Left colon (tissue), 2 donors: ENCODE measurements around the gene SPACA9. TPM values are rescaled to one million over a fixed set of nuclear protein-coding genes. Genes with fewer than 3 reads are reported as not detected.

Experiments
- ATAC-seq: fragments of 200-7000 bp; cut with Tn5 transposase; one replicate; pipeline ENCODE4 v1.9.1; 2020; ENCODE audit warnings: mild to moderate bottlenecking, moderate library complexity
- DNase-seq, 2 donors: peaks; one replicate each; pipeline ENCODE4 v3.0.0-alpha.2; 2020
- intact Hi-C, 2 donors: fragments of 100-400 bp; cut with DNase I in 1 of 2; cut with micrococcal nuclease in 1 of 2; formaldehyde crosslinking; loops; one replicate each; pipeline versions ENCODE4 v1.11.2 to v1.14.0; 2022; cut with DNase I, micrococcal nuclease
- total RNA-seq, 2 donors: library from RNA; stranded (reverse); fragmentation: NEBNext Ultra II Directional; extraction: Animal tissue kit (Norgen Biotek cat#: 25700); gene quantifications; one replicate each; pipeline ENCODE4 v1.2.1, GENCODE V29; 2021
- donor health status: DM: no; HTN: no; CAD: no.
- donor health status: DM: yes; HTN: yes; CAD: no.

The SPACA9 gene
- total RNA-seq, 2 donors from 2014 or later: 1.2 to 2.6 TPM

DNA sequence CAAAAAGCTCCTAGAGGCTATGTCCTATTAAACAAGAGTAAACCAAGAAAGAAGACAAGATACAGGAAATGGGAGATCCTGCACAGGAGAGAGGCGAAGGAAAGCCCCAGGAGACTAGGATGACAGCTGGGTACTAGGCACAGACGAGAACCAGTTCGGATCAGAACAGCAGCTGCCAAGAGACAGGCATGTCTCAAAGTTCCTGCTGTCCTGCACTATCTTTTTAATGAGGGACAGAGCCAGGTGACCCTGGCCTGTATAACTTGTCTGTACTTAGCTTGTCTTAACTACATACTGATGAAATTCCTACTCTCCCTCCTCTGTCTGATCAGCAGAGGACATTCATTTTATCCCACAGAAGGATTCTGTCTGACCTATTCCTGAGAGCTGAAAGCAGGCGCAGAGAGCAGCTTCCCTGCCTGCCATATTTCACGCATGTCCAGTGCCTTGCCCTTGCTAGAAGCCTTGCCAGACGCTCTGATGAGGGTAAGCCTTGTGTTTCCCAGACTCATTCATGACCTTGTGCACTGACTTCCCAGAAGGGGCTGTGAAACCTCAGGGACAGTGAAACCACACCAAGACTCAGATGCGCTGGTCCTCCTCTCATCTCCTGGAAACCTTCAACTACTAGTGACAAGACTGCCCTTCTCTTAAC, 41.0 kb downstream of the SPACA9 start:
- intact Hi-C loops: loop anchor here in 1 of 2 donors (10.0 kb wide), 1 partner anchor 235 kb away; no protein-coding TSS in a partner anchor
- DNase-seq (no peak), ATAC-seq (no peak)

DNA sequence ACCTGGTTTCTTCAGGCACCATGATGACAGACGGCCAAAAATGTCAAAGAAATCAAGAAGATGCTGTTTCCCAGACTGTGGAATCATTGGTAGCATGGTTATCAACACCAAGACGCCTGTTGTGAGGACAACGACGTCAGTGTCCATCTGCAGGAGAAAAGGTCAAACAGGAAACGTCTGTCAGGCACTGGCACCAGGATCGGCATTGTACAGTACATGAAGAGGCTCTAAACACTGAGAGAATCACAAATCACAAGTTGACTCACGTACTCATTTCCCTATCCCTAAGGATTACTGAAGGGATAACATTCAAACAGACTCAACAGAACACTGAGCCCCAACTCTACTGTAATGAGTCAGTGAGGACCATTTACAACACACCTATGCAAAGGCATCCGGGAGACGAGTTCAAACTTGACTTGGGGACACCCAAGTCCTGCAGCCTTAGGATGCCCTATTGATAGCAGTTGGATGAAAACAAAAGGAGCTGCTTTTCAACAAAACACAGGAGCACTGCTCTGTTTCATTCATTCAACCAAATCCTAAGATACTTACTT, 44.7 kb downstream of the SPACA9 start:
- intact Hi-C loops: no loop called here
- ATAC-seq: no peak
- DNase-seq: no peak

DNA sequence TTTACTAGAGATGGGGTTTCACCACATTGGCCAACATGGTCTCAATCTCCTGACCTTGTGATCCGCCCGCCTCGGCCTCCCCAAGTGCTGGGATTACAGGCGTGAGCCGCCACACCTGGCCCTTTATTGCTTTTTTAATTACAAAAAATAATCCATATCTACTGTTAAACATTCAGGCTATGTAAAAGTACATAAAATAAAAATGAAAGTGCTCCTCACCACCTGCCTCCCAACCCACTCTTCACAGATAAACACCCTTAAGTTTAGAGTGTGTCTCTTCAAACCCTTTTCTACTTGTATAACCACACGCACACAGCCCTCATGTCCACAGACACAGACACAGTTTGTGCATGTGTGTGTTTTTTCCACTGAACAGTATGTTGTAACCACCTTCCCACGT, 49.0 kb downstream of the SPACA9 start:
- DNase-seq (peak in 1 of 2 donors; percentile 21), ATAC-seq (peak; percentile 80)
- intact Hi-C loops: no loop called here

DNA sequence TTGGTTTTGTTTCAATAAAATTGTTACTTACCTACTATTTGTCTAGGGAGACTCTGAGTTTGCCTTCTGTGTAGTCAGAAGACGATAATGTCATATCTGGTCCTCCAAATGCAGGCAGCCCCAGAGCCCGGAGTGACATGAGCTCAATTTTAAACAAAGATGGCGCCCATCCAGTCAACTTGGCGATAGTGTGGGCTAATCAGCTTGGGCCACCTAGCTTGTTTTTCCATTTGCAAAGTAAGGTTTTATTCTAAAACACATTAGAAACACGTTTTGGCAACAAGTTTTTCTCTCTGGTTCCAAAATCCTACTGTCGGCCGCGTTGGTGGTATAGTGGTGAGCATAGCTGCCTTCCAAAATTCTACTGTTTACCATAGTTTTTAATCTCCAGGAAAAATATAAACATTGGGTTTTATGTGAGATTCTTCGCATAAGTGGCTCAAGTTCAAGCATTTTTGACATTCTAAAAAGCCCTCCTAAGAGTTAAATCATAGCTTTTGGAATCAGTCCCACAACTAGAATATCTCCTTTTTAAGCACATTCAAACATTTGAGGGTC, 52.6 kb downstream of the SPACA9 start:
- DNase-seq: no peak
- ATAC-seq: no peak
- intact Hi-C loops: no loop called here

DNA sequence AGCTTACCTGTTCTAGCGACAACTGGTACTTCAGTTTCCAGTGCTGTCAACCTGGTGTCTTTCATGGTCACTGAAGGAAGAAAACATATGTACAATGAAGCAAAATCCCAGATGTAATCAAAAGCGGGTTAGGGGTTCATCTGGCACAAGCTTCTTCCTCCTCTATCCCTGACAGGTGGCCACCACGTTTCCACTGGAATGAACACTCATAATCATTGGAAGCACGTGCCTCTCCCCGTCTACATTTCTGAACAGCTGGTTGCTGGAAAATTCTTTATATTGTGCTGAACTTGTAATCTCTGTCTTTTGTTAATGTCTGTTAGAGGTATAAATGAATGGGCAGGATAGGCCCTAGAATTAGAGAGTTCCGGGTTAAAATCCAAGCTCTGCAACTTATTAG, 56.3 kb downstream of the SPACA9 start:
- DNase-seq (no peak), ATAC-seq (no peak)
- intact Hi-C loops: no loop called here

DNA sequence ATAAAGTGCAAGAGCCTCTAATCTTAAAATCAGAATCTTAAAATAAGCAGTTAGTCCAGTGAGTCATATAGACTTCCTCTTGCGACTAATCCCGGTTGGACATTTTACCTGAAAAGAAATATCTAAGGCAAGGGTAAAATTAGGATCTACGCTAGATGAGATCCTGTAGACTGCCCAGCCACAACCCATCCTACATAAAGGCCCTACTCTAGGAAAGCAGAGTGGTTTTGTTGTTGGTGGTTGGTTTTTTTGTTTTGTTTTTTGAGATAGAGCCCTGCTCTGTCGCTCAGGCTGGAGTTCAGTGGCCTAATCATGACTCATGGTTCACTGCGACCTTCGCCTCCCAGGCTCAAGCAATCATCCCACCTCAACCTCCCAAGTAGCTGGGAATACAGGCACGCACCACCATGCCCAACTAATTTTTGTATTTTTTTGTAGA, 58.8 kb downstream of the SPACA9 start:
- DNase-seq: no peak
- no peak for ATAC-seq

DNA sequence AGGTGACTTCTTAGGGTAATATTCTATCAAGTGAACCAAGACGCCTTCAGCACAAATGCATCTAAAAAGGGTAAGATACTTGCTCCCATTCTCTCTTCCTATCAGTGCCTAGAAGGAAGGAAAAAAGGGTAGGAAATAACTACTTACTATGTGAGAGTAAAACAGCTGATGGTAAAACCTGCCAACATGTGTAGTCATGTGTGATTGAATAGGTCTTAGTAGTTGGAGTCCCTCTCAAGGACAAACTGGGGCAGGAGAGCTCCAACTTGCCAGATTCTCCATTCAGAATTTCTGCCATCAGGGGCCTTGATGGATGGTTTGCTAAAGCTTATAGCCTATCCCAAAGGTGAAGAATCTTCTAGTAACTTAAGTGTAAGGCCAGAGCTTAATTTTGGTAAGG, 60.5 kb downstream of the SPACA9 start:
- ATAC-seq (no peak), DNase-seq (no peak)
- intact Hi-C loops: no loop called here

More for the DNA sequence above, 58.8 kb downstream of the SPACA9 start:
- intact Hi-C loops: no loop called here

Other genes starting within 250 kb of the SPACA9 start
- gene DDX31, start 208.9 kb upstream of the SPACA9 start, total RNA-seq: 10 to 100 TPM in 1 of 2 donors, 1 to 10 TPM in 1; 7.3 to 11.9 TPM
- gene GTF3C4, start 208.4 kb upstream of the SPACA9 start, total RNA-seq: 10 to 100 TPM; 10.6 to 10.8 TPM
- gene AK8, start 614 bp upstream of the SPACA9 start, total RNA-seq: under 1 TPM in 1 of 2 donors, not detected in 1; 0.67 TPM
- gene TSC1, start 65.7 kb downstream of the SPACA9 start, total RNA-seq: 10 to 100 TPM; 35.2 to 41.6 TPM
- 1 to 10 TPM in 1 of 2 donors, under 1 TPM in 1; 0.89 to 1.3 TPM for gene GFI1B, start 99.8 kb downstream of the SPACA9 start, total RNA-seq
- gene GTF3C5, start 152.1 kb downstream of the SPACA9 start, total RNA-seq: 10 to 100 TPM; 39.0 to 44.4 TPM
- gene CEL, start 183.1 kb downstream of the SPACA9 start, total RNA-seq: 1 to 10 TPM in 1 of 2 donors, under 1 TPM in 1; 0.64 to 2.4 TPM
- gene RALGDS, start 242.3 kb downstream of the SPACA9 start, total RNA-seq: 10 to 100 TPM; 29.1 to 49.1 TPM